A673 (cell line): ENCODE results near the gene C20orf202. TPM values are rescaled to one million over a fixed set of nuclear protein-coding genes. Genes with fewer than 3 reads are reported as not detected.

Source experiments
- Bru-seq: library from RNA; stranded (reverse); fragments of 400-500 nt; gene quantifications from one replicate; lab custom pipeline; 2021; lab: Mats Ljungman, UMichigan
- BruChase-seq, 2 experiments: library from RNA; stranded (reverse); fragments of 400-500 nt; gene quantifications; one replicate each; lab custom pipeline; 2021; lab: Mats Ljungman, UMichigan
- BruUV-seq: library from RNA; stranded (reverse); fragments of 400-500 nt; replicated peaks from 2 replicates; lab custom pipeline; 2021; lab: Mats Ljungman, UMichigan
- CTCF ChIA-PET: fragments of 300-600 bp; sonication (Branson Sonifier 250); formaldehyde crosslinking; loops from one replicate; lab custom pipeline; 2022; ENCODE audit warnings: antibody characterized with exemption; lab: Charles Lee
- POLR2A ChIA-PET: fragments of 300-600 bp; sonication (Branson Sonifier 250); formaldehyde crosslinking; loops from one replicate; lab custom pipeline; 2022; ENCODE audit warnings: antibody characterized with exemption; ENCODE audit not compliant: low non-redundant PET; lab: Charles Lee
- DNase-seq: peaks from one replicate; pipeline ENCODE4 v3.0.0-alpha.2; 2015; ENCODE audit warnings: low spot score
- H3K27ac ChIP-seq: fragments of 200-600 bp; sonication (generic); 2 replicates; pipeline ENCODE4 v1.5.1; 2016; ENCODE audit warnings: mixed run types, low read depth, mild to moderate bottlenecking, mixed read lengths, antibody characterized with exemption, low read length; ENCODE audit not compliant: poor library complexity, severe bottlenecking
- H3K27me3 ChIP-seq: fragments of 200-600 bp; sonication (generic); replicated peaks from 2 replicates; pipeline ENCODE4 v1.6.1; 2017; ENCODE audit warnings: mixed run types, low read depth, mild to moderate bottlenecking, mixed read lengths, antibody characterized with exemption, low read length; ENCODE audit not compliant: insufficient read depth, poor library complexity
- H3K36me3 ChIP-seq: fragments of 200-600 bp; sonication (generic); 2 replicates; pipeline ENCODE4 v1.6.1; 2016; ENCODE audit warnings: mixed run types, mild to moderate bottlenecking, mixed read lengths, antibody characterized with exemption, low read length; ENCODE audit not compliant: insufficient read depth, poor library complexity, severe bottlenecking
- H3K4me1 ChIP-seq: fragments of 200-600 bp; sonication (generic); 2 replicates; pipeline ENCODE4 v1.6.1; 2017; ENCODE audit warnings: mixed run types, mild to moderate bottlenecking, mixed read lengths, antibody characterized with exemption, low read length; ENCODE audit not compliant: insufficient read depth, poor library complexity, severe bottlenecking
- H3K4me3 ChIP-seq: fragments of 200-600 bp; sonication (generic); 2 replicates; pipeline ENCODE4 v1.5.1; 2016; ENCODE audit warnings: low read depth, mixed run types, mild to moderate bottlenecking, mixed read lengths, low read length; ENCODE audit not compliant: poor library complexity, severe bottlenecking
- H3K9me3 ChIP-seq: fragments of 200-600 bp; sonication (generic); 2 replicates; pipeline ENCODE4 v1.6.1; 2016; ENCODE audit warnings: mixed run types, low read depth, mild to moderate bottlenecking, mixed read lengths, antibody characterized with exemption, low read length; ENCODE audit not compliant: poor library complexity, severe bottlenecking
- EZH2 ChIP-seq: fragments of 200-600 bp; sonication (generic); IDR thresholded peaks from 2 replicates; pipeline ENCODE4 v1.6.1; 2017; ENCODE audit warnings: borderline replicate concordance, low read depth, mild to moderate bottlenecking, mixed read lengths, antibody characterized with exemption, low read length; ENCODE audit not compliant: poor library complexity, severe bottlenecking
- intact Hi-C: fragments of 100-400 bp; cut with micrococcal nuclease; formaldehyde crosslinking; loops from one replicate; pipeline ENCODE4 v1.10.0; 2022; ENCODE audit not compliant: unreplicated experiment
- long read RNA-seq: library from polyadenylated mRNA; stranded (forward); transcript quantifications from one replicate; pipeline ENCODE4 v2.0.0, GENCODE V29; 2022
- total RNA-seq: library from RNA; stranded (reverse); gene quantifications from 2 replicates; pipeline ENCODE4 v1.2.3, GENCODE V29; 2021
- TF ChIP-seq, protein P1 (sequence below): fragments of 300-800, 200-600 bp; sonication (generic); conservative IDR thresholded peaks from 2 replicates; pipeline ENCODE4 v1.5.1; 2017; ENCODE audit warnings: low read depth, mild to moderate bottlenecking, antibody characterized with exemption, low read length, moderate library complexity, mixed read lengths

The C20orf202 gene
- total RNA-seq (not detected in 2 replicates), Bru-seq, nascent RNA (percentile 21 among the genes with signal in this experiment), BruChase-seq, experiment 1, labeled RNA remaining after a 2-hour chase (not detected), BruChase-seq, experiment 2, labeled RNA remaining after a 6-hour chase (not detected)
- long read RNA-seq: 0 reads

GRCh38 chr20:1202762-1203504, at the start of gene C20orf202:
Gene C20orf202, plus strand, starts transcription at chr20:1203454. Its CDS starts 132 bp downstream, at chr20:1203586.
- H3K4me1 ChIP-seq: no peaks in the 10 kb centered on the region
- BruUV-seq: no TSS peak
- TF ChIP-seq EZH2: no peak
- ChIA-PET POLR2A (interaction anchor here (0.6 kb wide), 1 partner anchor 137 kb away, joined by 3 read pairs; no protein-coding TSS in a partner anchor), CTCF (interaction anchor here (0.7 kb wide), 1 partner anchor 18 kb away, joined by 3 read pairs; no protein-coding TSS in a partner anchor)
- H3K9me3 ChIP-seq: no peaks in the 10 kb centered on the region
- no peak within 1 kb of the TSS for H3K4me3 ChIP-seq
- H3K27ac ChIP-seq: no peak within 1 kb of the TSS
- intact Hi-C loops: loop anchor here (10.0 kb wide), 1 partner anchor 228 kb away; no protein-coding TSS in a partner anchor
- H3K27me3 ChIP-seq: no peaks in the 10 kb centered on the region
- no peak for DNase-seq
- no peaks in the 10 kb centered on the region for H3K36me3 ChIP-seq

GRCh38 chr20:1154226-1154625, 49.0 kb upstream of the C20orf202 start:
- Histone ChIP-seq H3K4me1 (no peaks in the 10 kb centered on the region), H3K27ac (no peak overlapping the region), H3K9me3 (no peaks in the 10 kb centered on the region), H3K27me3 (no peaks in the 10 kb centered on the region), H3K36me3 (peaks cover 4% of the 10 kb centered on the region), H3K4me3 (no peak overlapping the region)
- no peak for DNase-seq
- TF ChIP-seq EZH2: no peak
- TF ChIP-seq, protein P1, sequence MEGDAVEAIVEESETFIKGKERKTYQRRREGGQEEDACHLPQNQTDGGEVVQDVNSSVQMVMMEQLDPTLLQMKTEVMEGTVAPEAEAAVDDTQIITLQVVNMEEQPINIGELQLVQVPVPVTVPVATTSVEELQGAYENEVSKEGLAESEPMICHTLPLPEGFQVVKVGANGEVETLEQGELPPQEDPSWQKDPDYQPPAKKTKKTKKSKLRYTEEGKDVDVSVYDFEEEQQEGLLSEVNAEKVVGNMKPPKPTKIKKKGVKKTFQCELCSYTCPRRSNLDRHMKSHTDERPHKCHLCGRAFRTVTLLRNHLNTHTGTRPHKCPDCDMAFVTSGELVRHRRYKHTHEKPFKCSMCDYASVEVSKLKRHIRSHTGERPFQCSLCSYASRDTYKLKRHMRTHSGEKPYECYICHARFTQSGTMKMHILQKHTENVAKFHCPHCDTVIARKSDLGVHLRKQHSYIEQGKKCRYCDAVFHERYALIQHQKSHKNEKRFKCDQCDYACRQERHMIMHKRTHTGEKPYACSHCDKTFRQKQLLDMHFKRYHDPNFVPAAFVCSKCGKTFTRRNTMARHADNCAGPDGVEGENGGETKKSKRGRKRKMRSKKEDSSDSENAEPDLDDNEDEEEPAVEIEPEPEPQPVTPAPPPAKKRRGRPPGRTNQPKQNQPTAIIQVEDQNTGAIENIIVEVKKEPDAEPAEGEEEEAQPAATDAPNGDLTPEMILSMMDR: no peak
- intact Hi-C loops: no loop called here
- POLR2A ChIA-PET: no interaction called here
- CTCF ChIA-PET: no interaction called here
- BruUV-seq: no TSS peak

DNA sequence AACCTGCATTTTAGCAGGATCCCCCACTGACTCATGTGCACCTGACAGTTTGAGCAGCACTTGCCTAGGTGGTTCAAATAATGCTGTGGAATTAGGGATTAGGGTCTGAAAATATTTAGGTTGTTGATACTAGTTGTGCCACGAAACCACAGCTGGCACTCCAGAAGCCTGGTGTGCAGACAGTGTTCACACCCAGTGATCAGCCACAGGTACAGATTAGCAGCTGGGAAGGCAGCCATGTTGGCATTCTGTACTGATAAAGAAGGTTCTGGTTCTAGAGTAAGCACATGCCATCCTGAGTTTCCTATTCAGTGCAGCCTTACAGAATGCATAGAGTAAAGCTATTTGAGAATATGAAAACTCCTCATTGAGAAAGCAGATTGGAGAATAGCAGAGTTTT, 48.6 kb upstream of the C20orf202 start:
- Histone ChIP-seq H3K9me3 (no peaks in the 10 kb centered on the region), H3K27ac (no peak overlapping the region), H3K4me1 (no peaks in the 10 kb centered on the region), H3K4me3 (no peak overlapping the region), H3K36me3 (peaks cover 4% of the 10 kb centered on the region), H3K27me3 (no peaks in the 10 kb centered on the region)
- ChIA-PET POLR2A (no interaction called here), CTCF (no interaction called here)
- intact Hi-C loops: no loop called here
- no peak for TF ChIP-seq EZH2
- TF ChIP-seq, protein P1: no peak
- DNase-seq: no peak
- no TSS peak for BruUV-seq
